Hepatocyte (in vitro differentiated cells): Measurements from ENCODE around the gene NDUFB8. TPM values are rescaled to one million over a fixed set of nuclear protein-coding genes. Genes with fewer than 3 reads are reported as not detected.
A peak's percentile ranks its signal among the peaks of the same experiment; 100 is the strongest.

Experiments
- DNase-seq: peaks from one replicate; pipeline ENCODE4 v3.0.0-alpha.2; 2016; ENCODE audit warnings: low spot score
- H2AFZ ChIP-seq: fragments of 200-600 bp; sonication (generic); 2 replicates; pipeline ENCODE4 v1.6.0; 2016; ENCODE audit warnings: antibody characterized with exemption, mild to moderate bottlenecking
- H3K27ac ChIP-seq: fragments of 200-600 bp; sonication (generic); 2 replicates; pipeline ENCODE4 v1.5.1; 2016; ENCODE audit warnings: mild to moderate bottlenecking
- H3K27me3 ChIP-seq: fragments of 200-600 bp; sonication (generic); 2 replicates; pipeline ENCODE4 v1.6.1; 2016
- H3K36me3 ChIP-seq: fragments of 200-600 bp; sonication (generic); replicated peaks from 2 replicates; pipeline ENCODE4 v1.5.1; 2016; ENCODE audit warnings: low read depth; ENCODE audit not compliant: insufficient read depth
- H3K4me1 ChIP-seq: fragments of 200-600 bp; sonication (generic); 2 replicates; pipeline ENCODE4 v1.5.1; 2016; ENCODE audit warnings: mild to moderate bottlenecking, moderate library complexity; ENCODE audit not compliant: insufficient read depth
- H3K4me2 ChIP-seq: fragments of 200-600 bp; sonication (generic); 2 replicates; pipeline ENCODE4 v1.6.0; 2016
- H3K4me3 ChIP-seq: fragments of 200-600 bp; sonication (generic); 2 replicates; pipeline ENCODE4 v1.5.1; 2016; ENCODE audit warnings: mild to moderate bottlenecking
- H3K79me2 ChIP-seq: fragments of 200-600 bp; sonication (generic); 2 replicates; pipeline ENCODE4 v1.6.0; 2017; ENCODE audit warnings: mild to moderate bottlenecking
- H3K9me2 ChIP-seq: fragments of 200-600 bp; sonication (generic); replicated peaks from 2 replicates; pipeline ENCODE4 v1.6.0; 2017; ENCODE audit warnings: mild to moderate bottlenecking; ENCODE audit not compliant: insufficient read depth
- H3K9me3 ChIP-seq: fragments of 200-600 bp; sonication (generic); 2 replicates; pipeline ENCODE4 v1.5.1; 2016; ENCODE audit warnings: low read depth, mild to moderate bottlenecking
- H4K20me1 ChIP-seq: fragments of 200-600 bp; sonication (generic); 2 replicates; pipeline ENCODE4 v1.6.0; 2016; ENCODE audit warnings: mild to moderate bottlenecking; ENCODE audit not compliant: insufficient read depth, poor library complexity, severe bottlenecking
- EZH2 ChIP-seq: fragments of 200-600 bp; sonication (generic); IDR thresholded peaks from 2 replicates; pipeline ENCODE4 v1.6.1; 2016; ENCODE audit warnings: antibody characterized with exemption, mild to moderate bottlenecking, borderline replicate concordance
- EZH2phosphoT487 ChIP-seq: fragments of 200-600 bp; sonication (generic); IDR thresholded peaks from one replicate; pipeline ENCODE4 v1.6.1; 2018; ENCODE audit warnings: antibody characterized with exemption, mild to moderate bottlenecking, low read depth, moderate library complexity; ENCODE audit not compliant: unreplicated experiment, severe bottlenecking
- WGBS: methylation state at CpG from one replicate; pipeline ENCODE4 v1.1.6; 2016; ENCODE audit warnings: low lambda C conversion rate; ENCODE audit errors: missing lambda C conversion rate; 5-methylcytosine and 5-hydroxymethylcytosine counted together
- polyA plus RNA-seq: library from polyadenylated mRNA; unstranded; fragments of >200 nt; fragmentation: Nextera tagmentation; extraction: Ambion mirVana; gene quantifications from 2 replicates; pipeline ENCODE4 v1.2.1, GENCODE V29; 2016
- total RNA-seq: library from RNA; depleted of rRNA; stranded (reverse); fragments of >200 nt; gene quantifications from 2 replicates; pipeline ENCODE4 v1.2.3, GENCODE V29; 2014
- TF ChIP-seq, protein P1 (sequence below): fragments of 200-600 bp; sonication (generic); IDR thresholded peaks from 2 replicates; pipeline ENCODE4 v1.5.1; 2016; ENCODE audit warnings: antibody characterized with exemption, mild to moderate bottlenecking; ENCODE audit not compliant: poor library complexity

Gene NDUFB8
- total and polyA plus RNA-seq, 2 experiments from 2014 or later = 124 to 355 TPM

DNA sequence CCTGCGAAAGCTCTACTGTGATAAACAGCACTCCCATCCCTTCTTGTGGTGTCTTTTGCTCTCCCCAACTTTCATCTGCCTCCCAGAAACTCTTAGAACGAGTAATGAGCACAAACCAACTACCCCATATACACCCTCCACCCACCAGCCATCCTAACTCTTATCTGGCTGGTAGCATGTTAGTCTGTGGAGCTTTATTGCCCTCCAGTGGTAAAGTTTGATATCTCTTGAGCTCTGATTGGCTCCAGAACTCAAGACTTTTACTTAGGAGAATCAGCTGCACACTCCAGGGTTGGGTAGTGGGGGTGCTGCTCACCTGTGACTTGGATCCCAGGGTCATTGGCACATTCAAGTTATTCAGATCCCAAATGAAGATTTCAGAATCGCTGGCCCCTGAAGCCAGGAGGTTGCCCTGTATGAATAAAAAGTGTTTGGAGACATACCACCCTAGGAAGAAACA, 20.9 kb downstream of the NDUFB8 start:
- Histone ChIP-seq H3K4me1 (peaks cover 12% of the 10 kb centered on the region), H3K79me2 (no peaks in the 10 kb centered on the region), H3K9me3 (no peaks in the 10 kb centered on the region), H3K27ac (no peak overlapping the region), H3K36me3 (no peaks in the 10 kb centered on the region), H3K4me2 (no peak overlapping the region), H3K27me3 (no peaks in the 10 kb centered on the region), H4K20me1 (no peaks in the 10 kb centered on the region), H3K9me2 (no peaks in the 10 kb centered on the region), H3K4me3 (no peak overlapping the region), H2AFZ (no peak overlapping the region)
- peak; percentile 70 for DNase-seq
- 40% methylated on average over 3 of the region's 3 CpGs for WGBS
- TF ChIP-seq EZH2 = no peak
- TF ChIP-seq EZH2phosphoT487 = no peak
- TF ChIP-seq, protein P1, sequence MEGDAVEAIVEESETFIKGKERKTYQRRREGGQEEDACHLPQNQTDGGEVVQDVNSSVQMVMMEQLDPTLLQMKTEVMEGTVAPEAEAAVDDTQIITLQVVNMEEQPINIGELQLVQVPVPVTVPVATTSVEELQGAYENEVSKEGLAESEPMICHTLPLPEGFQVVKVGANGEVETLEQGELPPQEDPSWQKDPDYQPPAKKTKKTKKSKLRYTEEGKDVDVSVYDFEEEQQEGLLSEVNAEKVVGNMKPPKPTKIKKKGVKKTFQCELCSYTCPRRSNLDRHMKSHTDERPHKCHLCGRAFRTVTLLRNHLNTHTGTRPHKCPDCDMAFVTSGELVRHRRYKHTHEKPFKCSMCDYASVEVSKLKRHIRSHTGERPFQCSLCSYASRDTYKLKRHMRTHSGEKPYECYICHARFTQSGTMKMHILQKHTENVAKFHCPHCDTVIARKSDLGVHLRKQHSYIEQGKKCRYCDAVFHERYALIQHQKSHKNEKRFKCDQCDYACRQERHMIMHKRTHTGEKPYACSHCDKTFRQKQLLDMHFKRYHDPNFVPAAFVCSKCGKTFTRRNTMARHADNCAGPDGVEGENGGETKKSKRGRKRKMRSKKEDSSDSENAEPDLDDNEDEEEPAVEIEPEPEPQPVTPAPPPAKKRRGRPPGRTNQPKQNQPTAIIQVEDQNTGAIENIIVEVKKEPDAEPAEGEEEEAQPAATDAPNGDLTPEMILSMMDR = peak; percentile 63

DNA sequence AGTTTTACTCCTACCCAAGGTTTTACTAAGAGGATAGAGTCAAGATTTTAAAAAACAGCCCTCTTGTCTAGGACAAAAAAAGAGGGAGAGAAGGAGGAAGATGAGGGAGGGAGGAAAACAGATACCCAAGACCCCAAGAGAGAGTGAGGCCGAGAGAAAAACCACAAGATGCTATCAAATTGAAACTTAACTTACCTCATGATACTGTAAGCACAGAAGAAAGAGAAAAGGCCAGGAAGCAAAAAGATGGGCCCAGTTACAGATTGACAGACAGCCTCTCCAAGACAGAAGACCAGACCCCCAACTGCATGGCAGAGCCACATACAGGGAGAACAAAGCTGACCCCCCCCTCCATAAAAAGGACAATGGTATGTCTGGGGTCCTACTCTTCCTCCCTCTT, 21.4 kb downstream of the NDUFB8 start:
- 75% methylated on average over 1 of the region's 1 CpG for WGBS
- H3K4me3 ChIP-seq = no peak overlapping the region
- H2AFZ ChIP-seq = no peak overlapping the region
- TF ChIP-seq EZH2phosphoT487 (no peak), EZH2 (no peak)
- TF ChIP-seq, protein P1 = no peak
- H3K27ac ChIP-seq = no peak overlapping the region
- H3K79me2 ChIP-seq = no peaks in the 10 kb centered on the region
- H3K4me1 ChIP-seq = peaks cover 14% of the 10 kb centered on the region
- H3K36me3 ChIP-seq = no peaks in the 10 kb centered on the region
- no peaks in the 10 kb centered on the region for H4K20me1 ChIP-seq
- H3K9me3 ChIP-seq = no peaks in the 10 kb centered on the region
- no peak for DNase-seq
- no peaks in the 10 kb centered on the region for H3K9me2 ChIP-seq
- no peaks in the 10 kb centered on the region for H3K27me3 ChIP-seq
- H3K4me2 ChIP-seq = no peak overlapping the region

- H3K27me3 ChIP-seq = no peaks in the 10 kb centered on the region
- TF ChIP-seq, protein P1 = no peak
- TF ChIP-seq EZH2 = no peak
- TF ChIP-seq EZH2phosphoT487 = no peak
- H3K79me2 ChIP-seq = no peaks in the 10 kb centered on the region
- H4K20me1 ChIP-seq = no peaks in the 10 kb centered on the region
- 96% methylated on average over 5 of the region's 5 CpGs for WGBS
- H2AFZ ChIP-seq = no peak overlapping the region
- H3K4me2 ChIP-seq = no peak overlapping the region
- H3K9me2 ChIP-seq = no peaks in the 10 kb centered on the region
- H3K9me3 ChIP-seq = no peaks in the 10 kb centered on the region
- H3K4me1 ChIP-seq = peaks cover 16% of the 10 kb centered on the region
- H3K27ac ChIP-seq = no peak overlapping the region
- DNase-seq = no peak
- H3K4me3 ChIP-seq = no peak overlapping the region
- H3K36me3 ChIP-seq = no peaks in the 10 kb centered on the region
Measured at GRCh38 chr10:100507357-100507732, 22.3 kb downstream of the NDUFB8 start.
